ENCODE results near the gene CTXN3. TPM values are rescaled to one million over a fixed set of nuclear protein-coding genes. Genes with fewer than 3 reads are reported as not detected.

The CTXN3 gene
- total and polyA plus RNA-seq, 4 donors, result not detected

DNA sequence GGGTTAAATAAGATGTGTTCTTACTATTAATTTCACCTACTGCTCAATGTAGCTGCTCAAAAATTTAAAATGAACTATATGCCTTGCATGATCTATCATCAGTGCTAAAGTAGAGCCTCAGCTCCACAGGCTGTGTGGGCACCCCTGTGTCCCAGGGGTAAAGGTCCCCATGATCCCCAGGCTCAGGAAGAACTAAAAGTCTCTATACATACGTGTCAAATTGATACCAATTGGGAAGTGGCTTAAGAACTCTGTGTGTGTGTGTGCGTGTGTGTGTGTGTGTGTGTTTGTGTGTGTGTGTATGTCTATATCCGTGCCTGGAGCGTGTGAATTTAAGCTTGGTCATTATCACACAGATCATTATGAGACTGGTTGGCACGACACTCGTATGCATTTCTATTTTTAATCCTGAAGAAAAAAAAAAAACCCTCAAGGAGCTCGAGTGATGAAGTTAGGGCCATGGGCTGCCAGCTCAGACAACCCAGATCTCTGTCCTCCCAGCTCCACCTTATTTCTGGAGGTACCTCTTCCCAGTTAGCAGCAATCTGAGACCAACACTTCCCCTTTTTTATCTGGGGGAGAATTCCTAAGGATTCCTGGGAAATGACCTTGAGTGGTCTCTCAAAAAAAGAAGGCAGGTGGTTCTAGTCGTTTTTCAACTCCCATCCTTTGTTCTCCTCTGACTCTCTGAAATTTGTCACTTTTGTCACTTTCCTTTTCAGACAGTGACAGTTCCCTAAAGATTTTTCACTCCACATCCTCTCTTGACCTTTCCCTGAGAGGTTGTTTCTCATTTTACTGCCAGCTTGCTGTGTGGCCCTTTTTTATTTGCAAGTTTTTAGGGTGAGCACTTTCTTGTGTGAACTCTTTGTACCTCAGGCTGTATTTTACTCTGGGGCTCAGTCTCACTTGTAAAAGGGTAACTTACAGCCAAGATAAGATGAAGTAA, 45.7 kb upstream of the CTXN3 start:
- H3K9me3 ChIP-seq (ENCODE audit: control insufficient read depth in 4 of 4, insufficient read depth in 3 of 4, low read length in 3 of 4), result no peaks in the 10 kb centered on the region
- DNase-seq, result peak in 1 of 3 donors; percentile 19
- no peak overlapping the region for H3K9ac ChIP-seq (ENCODE audit: insufficient read depth in 1 of 2, low read length in 2 of 2)
- H3K4me3 ChIP-seq, result no peak overlapping the region
- no peaks in the 10 kb centered on the region for H3K36me3 ChIP-seq (ENCODE audit: control insufficient read depth in 4 of 4, insufficient read depth in 4 of 4, low read length in 4 of 4)
- 24 to 36% methylated on average over 8 of the region's 8 CpGs for WGBS, 2 donors
- peak; percentile 27 for ATAC-seq (ENCODE audit: insufficient read depth, low FRiP score)
- peaks cover 0 to 25% (median 0%) of the 10 kb centered on the region in 5 donors for H3K4me1 ChIP-seq (ENCODE audit: control insufficient read depth in 5 of 5, insufficient read depth in 5 of 5, low read length in 5 of 5)
- TF ChIP-seq, protein P1, sequence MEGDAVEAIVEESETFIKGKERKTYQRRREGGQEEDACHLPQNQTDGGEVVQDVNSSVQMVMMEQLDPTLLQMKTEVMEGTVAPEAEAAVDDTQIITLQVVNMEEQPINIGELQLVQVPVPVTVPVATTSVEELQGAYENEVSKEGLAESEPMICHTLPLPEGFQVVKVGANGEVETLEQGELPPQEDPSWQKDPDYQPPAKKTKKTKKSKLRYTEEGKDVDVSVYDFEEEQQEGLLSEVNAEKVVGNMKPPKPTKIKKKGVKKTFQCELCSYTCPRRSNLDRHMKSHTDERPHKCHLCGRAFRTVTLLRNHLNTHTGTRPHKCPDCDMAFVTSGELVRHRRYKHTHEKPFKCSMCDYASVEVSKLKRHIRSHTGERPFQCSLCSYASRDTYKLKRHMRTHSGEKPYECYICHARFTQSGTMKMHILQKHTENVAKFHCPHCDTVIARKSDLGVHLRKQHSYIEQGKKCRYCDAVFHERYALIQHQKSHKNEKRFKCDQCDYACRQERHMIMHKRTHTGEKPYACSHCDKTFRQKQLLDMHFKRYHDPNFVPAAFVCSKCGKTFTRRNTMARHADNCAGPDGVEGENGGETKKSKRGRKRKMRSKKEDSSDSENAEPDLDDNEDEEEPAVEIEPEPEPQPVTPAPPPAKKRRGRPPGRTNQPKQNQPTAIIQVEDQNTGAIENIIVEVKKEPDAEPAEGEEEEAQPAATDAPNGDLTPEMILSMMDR (IDR thresholded peaks at IDR 0.05; ENCODE audit: control extremely low read depth, extremely low read depth), result no peak
- H3K27ac ChIP-seq (ENCODE audit: low read depth in 1 of 2, low read length in 1 of 2), result no peak overlapping the region
- H3K27me3 ChIP-seq (ENCODE audit: control insufficient read depth in 3 of 3, insufficient read depth in 3 of 3, low read length in 2 of 3), result no peaks in the 10 kb centered on the region

DNA sequence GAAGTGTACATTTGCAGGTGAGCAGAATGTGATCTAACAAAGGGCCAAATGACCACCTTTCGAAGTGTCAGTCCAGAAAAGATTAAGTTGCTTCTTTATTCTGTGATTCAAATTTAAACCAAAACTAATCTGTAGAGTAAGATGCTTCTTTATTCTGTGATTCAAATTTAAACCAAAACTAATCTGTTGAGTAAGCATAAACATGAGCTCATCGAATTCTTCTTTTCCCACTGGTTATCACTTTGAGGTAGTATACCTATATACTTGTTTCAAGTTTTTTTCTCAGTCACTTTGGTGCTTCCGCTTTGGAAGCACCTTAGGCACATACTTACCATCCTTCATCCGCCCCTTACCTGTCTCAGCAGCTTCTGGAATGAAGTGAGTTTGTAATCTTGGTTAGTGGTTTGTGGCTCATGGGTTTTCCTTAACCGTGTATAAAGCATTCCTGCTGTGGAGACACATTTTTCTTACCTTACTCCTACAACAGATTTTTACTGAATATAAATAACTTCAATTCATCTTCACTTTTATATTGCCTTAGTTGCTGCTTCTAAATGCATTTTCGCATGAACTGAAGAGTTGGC, 40.7 kb upstream of the CTXN3 start:
- no peak for DNase-seq
- TF ChIP-seq, protein P1 (IDR thresholded peaks at IDR 0.05; ENCODE audit: control extremely low read depth, extremely low read depth), result no peak
- 69 to 80% methylated on average over 6 of the region's 6 CpGs for WGBS, 2 donors

DNA sequence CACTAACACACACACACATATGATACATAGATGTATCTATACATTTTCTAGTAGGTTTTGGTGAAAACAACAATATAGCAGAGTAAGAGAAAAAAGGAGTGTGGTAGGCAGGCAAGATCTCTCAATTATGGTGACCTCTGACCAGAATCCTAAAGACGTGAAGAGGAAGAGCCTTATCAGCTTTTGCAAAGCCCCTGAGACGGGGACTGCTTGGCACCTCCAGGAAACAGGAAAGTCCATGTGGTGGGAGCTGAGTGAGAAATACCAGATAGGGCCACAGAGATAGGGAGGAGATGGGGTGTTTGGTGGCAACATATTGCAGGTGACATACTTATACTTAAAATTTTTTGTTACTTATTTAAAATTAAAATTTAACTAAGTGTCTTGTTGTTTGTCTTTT, 39.9 kb upstream of the CTXN3 start:
- no peaks in the 10 kb centered on the region for H3K27me3 ChIP-seq (ENCODE audit: control insufficient read depth in 3 of 3, insufficient read depth in 3 of 3, low read length in 2 of 3)
- TF ChIP-seq, protein P1 (IDR thresholded peaks at IDR 0.05; ENCODE audit: control extremely low read depth, extremely low read depth), result no peak
- H3K27ac ChIP-seq (ENCODE audit: low read depth in 1 of 2, low read length in 1 of 2), result no peak overlapping the region
- DNase-seq (no peak), ATAC-seq (ENCODE audit: insufficient read depth, low FRiP score) (no peak)
- 20 to 22% methylated on average over 2 of the region's 2 CpGs for whole genome bisulfite sequencing, 2 donors
- H3K36me3 ChIP-seq (ENCODE audit: control insufficient read depth in 4 of 4, insufficient read depth in 4 of 4, low read length in 4 of 4), result no peaks in the 10 kb centered on the region
- no peak overlapping the region for H3K9ac ChIP-seq (ENCODE audit: insufficient read depth in 1 of 2, low read length in 2 of 2)
- H3K9me3 ChIP-seq (ENCODE audit: control insufficient read depth in 4 of 4, insufficient read depth in 3 of 4, low read length in 3 of 4), result no peaks in the 10 kb centered on the region
- H3K4me1 ChIP-seq (ENCODE audit: control insufficient read depth in 5 of 5, insufficient read depth in 5 of 5, low read length in 5 of 5), result no peaks in the 10 kb centered on the region
- H3K4me3 ChIP-seq, result no peak overlapping the region

More for the DNA sequence above, 40.7 kb upstream of the CTXN3 start:
- ATAC-seq (ENCODE audit: insufficient read depth, low FRiP score), result no peak
- no peaks in the 10 kb centered on the region for H3K36me3 ChIP-seq (ENCODE audit: control insufficient read depth in 4 of 4, insufficient read depth in 4 of 4, low read length in 4 of 4)
- no peaks in the 10 kb centered on the region for H3K27me3 ChIP-seq (ENCODE audit: control insufficient read depth in 3 of 3, insufficient read depth in 3 of 3, low read length in 2 of 3)
- H3K4me1 ChIP-seq (ENCODE audit: control insufficient read depth in 5 of 5, insufficient read depth in 5 of 5, low read length in 5 of 5), result peaks cover 0 to 5% (median 0%) of the 10 kb centered on the region in 5 donors
- H3K9ac ChIP-seq (ENCODE audit: insufficient read depth in 1 of 2, low read length in 2 of 2), result no peak overlapping the region
- H3K4me3 ChIP-seq, result no peak overlapping the region
- no peaks in the 10 kb centered on the region for H3K9me3 ChIP-seq (ENCODE audit: control insufficient read depth in 4 of 4, insufficient read depth in 3 of 4, low read length in 3 of 4)
- no peak overlapping the region for H3K27ac ChIP-seq (ENCODE audit: low read depth in 1 of 2, low read length in 1 of 2)

Data from lung (tissue), 12 donors.